GM12891 (cell line): ENCODE data around the gene GPR135.

Experiments
- POLR2A ChIP-seq: IDR thresholded peaks from 2 replicates; pipeline ENCODE4 v1.6.1; 2011; ENCODE audit warnings: low read depth, low read length, control low read depth
- POLR2AphosphoS5 ChIP-seq: IDR thresholded peaks from 2 replicates; pipeline ENCODE4 v1.6.1; 2011; ENCODE audit warnings: low read depth, low read length, control low read depth
- SPI1 ChIP-seq: IDR thresholded peaks from 2 replicates; pipeline ENCODE4 v1.6.1; 2011; ENCODE audit warnings: low read depth, low read length, control low read depth
- TAF1 ChIP-seq: IDR thresholded peaks from 2 replicates; pipeline ENCODE4 v1.6.1; 2011; ENCODE audit warnings: low read depth, low read length, control low read depth

DNA sequence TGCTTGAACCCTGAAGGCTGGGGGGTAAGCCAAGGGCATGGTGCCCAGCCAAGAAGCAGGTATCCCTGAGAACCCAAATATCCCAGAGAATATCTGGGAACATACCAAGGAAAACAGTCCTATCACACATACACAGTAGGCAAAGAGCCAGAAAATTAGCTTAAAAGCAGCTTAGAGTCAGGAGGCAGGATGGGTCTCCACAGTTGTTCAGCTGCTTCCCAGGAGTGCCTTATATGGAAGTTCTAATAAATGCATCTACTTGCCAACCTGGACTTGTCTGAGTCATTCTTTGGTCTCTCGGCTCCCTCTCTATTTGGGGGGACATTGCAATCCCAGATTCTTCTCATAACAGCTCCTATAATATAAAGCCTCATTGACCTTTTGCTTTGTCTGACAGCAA, 9.0 kb upstream of the GPR135 start:
- TF ChIP-seq TAF1, result no peak
- TF ChIP-seq POLR2A, result no peak
- TF ChIP-seq POLR2AphosphoS5, result no peak
- TF ChIP-seq SPI1, result no peak
